ENCODE results near the gene SCUBE3. TPM values are rescaled to one million over a fixed set of nuclear protein-coding genes. Genes with fewer than 3 reads are reported as not detected.

Gene SCUBE3
- total RNA-seq, 1 experiment from 2014 or later, result 0.02 TPM

- DNase-seq (ENCODE audit: low spot score), result no peak
These were observed 411 bp upstream of the SCUBE3 start for GRCh38 chr6:35213298-35213791.

GRCh38 chr6:35214869-35215664 is 1.3 kb downstream of the SCUBE3 start:
- no peak for DNase-seq (ENCODE audit: low spot score)

- DNase-seq (ENCODE audit: low spot score), result no peak
These were observed 2.1 kb downstream of the SCUBE3 start for GRCh38 chr6:35215665-35216411.

GRCh38 chr6:35216412-35216732 is 2.6 kb downstream of the SCUBE3 start:
- no peak for DNase-seq (ENCODE audit: low spot score)

- DNase-seq (ENCODE audit: low spot score), result no peak
These were observed 3.4 kb downstream of the SCUBE3 start for GRCh38 chr6:35216851-35217811.

GRCh38 chr6:35218021-35218420 is 4.3 kb downstream of the SCUBE3 start:
- no peak for DNase-seq (ENCODE audit: low spot score)

- no peak for DNase-seq (ENCODE audit: low spot score)
These were observed 4.7 kb downstream of the SCUBE3 start for GRCh38 chr6:35218456-35218855.

- DNase-seq (ENCODE audit: low spot score), result no peak
These were observed 6.0 kb downstream of the SCUBE3 start for GRCh38 chr6:35219683-35220326.

- no peak for DNase-seq (ENCODE audit: low spot score)
These were observed 7.0 kb downstream of the SCUBE3 start for GRCh38 chr6:35220711-35221110.

- DNase-seq (ENCODE audit: low spot score), result no peak
These were observed 9.6 kb downstream of the SCUBE3 start for GRCh38 chr6:35223396-35223795.

- DNase-seq (ENCODE audit: low spot score), result no peak
These were observed 11.0 kb downstream of the SCUBE3 start for GRCh38 chr6:35224720-35225119.

- DNase-seq (ENCODE audit: low spot score), result no peak
These were observed 14.7 kb downstream of the SCUBE3 start for GRCh38 chr6:35228481-35228880.

- DNase-seq (ENCODE audit: low spot score), result no peak
These were observed 15.5 kb downstream of the SCUBE3 start for GRCh38 chr6:35229304-35229703.

GRCh38 chr6:35230498-35230897 is 16.7 kb downstream of the SCUBE3 start:
- DNase-seq (ENCODE audit: low spot score), result no peak

GRCh38 chr6:35230950-35231349 is 17.2 kb downstream of the SCUBE3 start:
- no peak for DNase-seq (ENCODE audit: low spot score)

- DNase-seq (ENCODE audit: low spot score), result no peak
These were observed 17.8 kb downstream of the SCUBE3 start for GRCh38 chr6:35231563-35231962.

- DNase-seq (ENCODE audit: low spot score), result no peak
These were observed 21.1 kb downstream of the SCUBE3 start for GRCh38 chr6:35234901-35235300.

- DNase-seq (ENCODE audit: low spot score), result no peak
These were observed 22.5 kb downstream of the SCUBE3 start for GRCh38 chr6:35236223-35236622.

GRCh38 chr6:35237476-35237875 is 23.7 kb downstream of the SCUBE3 start:
- DNase-seq (ENCODE audit: low spot score), result no peak

GRCh38 chr6:35238843-35239289 is 25.1 kb downstream of the SCUBE3 start:
- no peak for DNase-seq (ENCODE audit: low spot score)

- DNase-seq (ENCODE audit: low spot score), result no peak
These were observed 25.8 kb downstream of the SCUBE3 start for GRCh38 chr6:35239581-35239980.
